DLD1 (cell line): ENCODE measurements around the gene PKP4.

Experiments used
- in situ Hi-C: cut with HindIII; loops from 2 replicates; pipeline ENCODE4 v1.10.0; 2017; ENCODE audit warnings: low sequenced_read_pairs

PKP4 gene

GRCh38 chr2:158579928-158580327, 123.2 kb downstream of the PKP4 start:
- in situ Hi-C loops, result no loop called here

DNA sequence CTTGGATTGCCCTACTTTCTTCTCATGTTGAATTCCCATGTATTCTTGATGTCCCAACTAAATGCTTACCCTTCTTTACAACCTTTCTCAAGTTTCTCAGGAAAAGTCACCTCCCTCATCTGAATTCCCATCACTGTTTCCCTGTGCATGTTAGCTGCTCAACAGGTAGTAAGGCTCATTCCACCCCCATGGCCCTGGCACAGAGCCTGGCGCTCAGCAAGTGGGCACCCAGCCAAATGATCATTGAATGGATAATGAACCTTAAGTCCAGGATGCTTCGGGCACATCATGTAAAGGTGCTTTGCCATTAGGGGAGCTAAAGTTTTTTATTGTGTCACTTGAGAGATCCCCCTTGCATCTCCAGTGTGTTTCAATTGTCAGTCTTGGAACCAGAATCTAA, 124.0 kb downstream of the PKP4 start:
- in situ Hi-C loops, result no loop called here

GRCh38 chr2:158582670-158583069, 125.9 kb downstream of the PKP4 start:
- in situ Hi-C loops, result no loop called here

DNA sequence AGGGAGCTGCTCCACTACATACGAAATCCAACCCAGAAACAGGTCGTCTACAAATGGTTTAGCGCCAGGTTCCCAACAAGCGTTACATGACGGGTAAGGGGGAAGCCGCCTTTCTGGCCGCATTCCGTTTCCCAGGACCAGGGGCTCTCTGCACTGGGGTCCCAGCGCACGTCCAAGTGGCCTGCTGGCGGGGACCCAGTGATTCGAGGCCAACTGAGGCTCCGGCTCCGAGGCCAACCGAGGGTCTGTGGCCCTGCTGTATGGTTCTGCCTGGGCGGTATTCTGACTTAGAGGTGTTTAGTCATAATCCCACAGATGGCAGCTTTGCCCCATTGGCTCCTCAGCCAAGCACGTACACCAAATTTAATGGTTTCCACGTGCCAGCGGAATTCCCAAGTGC, 127.2 kb downstream of the PKP4 start:
- in situ Hi-C loops, result no loop called here

DNA sequence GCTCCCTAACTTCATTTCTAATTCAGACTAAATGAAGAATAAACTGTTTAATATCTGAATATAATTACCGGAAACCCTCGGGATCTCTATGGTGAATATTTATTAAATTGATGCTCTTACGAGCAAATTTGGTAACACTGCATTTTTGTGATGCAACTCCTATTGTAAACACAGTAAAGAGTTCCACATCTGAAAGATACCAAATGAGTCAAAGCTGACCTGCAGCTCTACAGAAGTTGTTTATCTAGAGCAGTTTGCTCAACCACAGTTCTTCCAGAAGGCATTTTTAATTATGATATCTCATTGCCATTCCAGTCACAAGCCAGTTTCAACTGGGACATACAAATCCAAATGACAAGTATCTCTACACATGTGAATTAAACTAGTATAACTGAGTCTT, 129.7 kb downstream of the PKP4 start:
- in situ Hi-C loops, result no loop called here

- in situ Hi-C loops, result no loop called here
Measured at GRCh38 chr2:158589303-158589702, 132.6 kb downstream of the PKP4 start.

GRCh38 chr2:158598862-158599517, 142.2 kb downstream of the PKP4 start:
- in situ Hi-C loops, result no loop called here

DNA sequence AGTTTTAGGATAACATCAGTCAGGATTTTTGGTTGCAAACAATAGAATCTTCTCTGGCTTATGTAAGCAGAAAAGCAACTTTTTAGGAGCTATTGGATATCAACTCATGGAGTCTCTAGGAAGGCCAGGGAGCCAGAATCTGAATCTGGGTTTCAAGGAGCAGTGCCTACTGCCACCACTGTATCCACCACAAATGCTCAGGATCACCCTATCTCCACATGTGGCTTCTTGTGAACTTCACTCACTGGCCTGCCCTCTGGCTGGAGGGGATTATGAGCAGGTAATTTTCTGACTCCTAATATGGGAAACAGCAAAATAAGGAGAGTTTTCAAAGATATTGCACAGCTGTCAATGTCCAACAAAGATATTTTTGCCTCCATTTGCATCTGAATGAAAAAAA, 142.9 kb downstream of the PKP4 start:
- in situ Hi-C loops, result no loop called here

GRCh38 chr2:158600155-158600802, 143.5 kb downstream of the PKP4 start:
- in situ Hi-C loops, result no loop called here

- in situ Hi-C loops, result no loop called here
Measured at GRCh38 chr2:158602027-158602426, 145.3 kb downstream of the PKP4 start.

GRCh38 chr2:158603205-158603604, 146.5 kb downstream of the PKP4 start:
- in situ Hi-C loops, result no loop called here

DNA sequence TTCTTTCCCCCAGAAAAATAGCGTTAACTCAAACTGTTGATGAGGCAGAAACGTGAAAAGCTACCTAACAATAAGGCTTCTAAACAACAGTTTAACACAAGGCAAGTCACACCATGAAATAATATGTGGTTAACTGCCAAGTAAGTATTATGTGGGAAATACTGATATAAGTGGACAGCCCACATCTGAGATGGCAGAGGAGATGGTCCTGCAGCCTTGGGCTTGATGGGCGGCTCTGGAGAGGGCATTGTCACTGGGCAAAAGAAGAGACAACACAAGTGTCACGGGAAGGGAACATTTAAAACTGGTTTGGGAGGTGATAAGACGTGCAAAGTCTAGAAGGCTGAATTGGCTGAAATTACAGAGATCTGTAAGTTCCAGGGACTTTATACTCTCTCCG, 147.2 kb downstream of the PKP4 start:
- in situ Hi-C loops, result no loop called here

GRCh38 chr2:158610059-158610458, 153.3 kb downstream of the PKP4 start:
- in situ Hi-C loops, result no loop called here

DNA sequence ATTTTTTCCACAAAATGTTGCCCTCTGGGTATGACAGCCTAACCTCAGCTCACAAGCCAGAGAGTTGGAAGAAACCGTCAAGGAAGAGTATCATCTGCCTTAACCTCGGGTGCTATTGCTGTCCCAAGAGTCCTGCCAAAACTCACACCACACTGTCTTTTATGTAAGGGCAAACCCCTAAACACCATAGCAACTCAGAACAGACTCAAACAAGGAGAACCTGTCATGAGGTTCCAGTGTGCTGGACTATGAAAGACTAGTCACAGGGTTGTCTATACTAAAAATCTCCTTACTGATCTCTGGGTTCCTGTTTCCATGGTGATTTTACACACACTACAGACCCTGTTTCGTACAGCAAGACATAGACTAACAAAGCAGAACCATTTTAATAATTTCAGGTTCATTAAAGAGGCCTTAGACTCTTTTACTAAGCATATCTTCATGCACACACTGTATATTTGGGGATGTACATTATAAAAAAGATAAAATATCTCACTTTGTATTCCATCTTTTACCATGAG, 159.8 kb downstream of the PKP4 start:
- in situ Hi-C loops, result no loop called here

DNA sequence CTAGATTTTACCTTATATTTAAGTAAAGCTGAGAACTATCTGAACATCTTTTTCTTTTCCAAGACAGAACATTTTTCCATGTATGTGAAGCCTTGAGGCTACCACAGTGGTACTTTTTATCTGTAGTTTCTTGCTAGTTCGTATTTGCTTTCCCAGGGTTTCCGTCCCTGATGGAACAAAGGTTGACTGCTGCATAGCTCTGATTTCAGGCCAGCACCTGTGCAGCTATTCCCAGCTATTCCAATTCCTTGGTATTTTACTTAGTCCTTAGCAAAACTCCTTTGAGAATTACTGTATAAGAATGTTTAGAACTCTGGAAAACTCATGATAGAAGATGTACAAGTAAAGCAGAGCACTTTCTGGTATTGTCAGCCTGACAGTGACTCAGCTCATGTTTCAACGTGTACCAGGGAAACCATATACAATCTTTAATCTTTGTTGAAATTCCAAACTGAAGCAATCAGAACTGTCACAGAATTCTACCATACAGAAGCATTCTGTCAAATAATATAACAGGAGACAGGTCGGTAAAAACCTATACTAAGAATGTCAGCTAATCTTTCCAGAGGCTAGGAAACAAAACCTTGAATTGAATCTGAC, 162.2 kb downstream of the PKP4 start:
- in situ Hi-C loops, result no loop called here

DNA sequence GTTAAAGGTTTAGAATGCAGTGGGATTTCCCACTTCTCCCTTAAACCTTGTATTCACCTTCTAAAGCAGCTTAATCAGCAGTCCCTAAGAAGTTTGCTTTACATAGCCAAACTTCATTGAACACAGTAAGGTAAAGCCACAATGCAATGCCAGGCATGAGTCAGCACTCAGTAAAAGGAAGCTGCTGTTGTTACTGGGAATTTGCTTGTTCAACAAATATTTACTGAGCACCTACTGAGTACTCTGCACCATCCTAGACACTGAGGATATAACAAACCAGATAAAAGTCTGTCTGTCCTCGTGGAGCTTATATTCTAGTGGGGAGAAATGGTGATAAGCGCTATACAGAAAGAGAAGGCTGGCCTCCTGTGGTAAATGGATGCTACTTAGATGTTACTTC, 162.7 kb downstream of the PKP4 start:
- in situ Hi-C loops, result no loop called here

DNA sequence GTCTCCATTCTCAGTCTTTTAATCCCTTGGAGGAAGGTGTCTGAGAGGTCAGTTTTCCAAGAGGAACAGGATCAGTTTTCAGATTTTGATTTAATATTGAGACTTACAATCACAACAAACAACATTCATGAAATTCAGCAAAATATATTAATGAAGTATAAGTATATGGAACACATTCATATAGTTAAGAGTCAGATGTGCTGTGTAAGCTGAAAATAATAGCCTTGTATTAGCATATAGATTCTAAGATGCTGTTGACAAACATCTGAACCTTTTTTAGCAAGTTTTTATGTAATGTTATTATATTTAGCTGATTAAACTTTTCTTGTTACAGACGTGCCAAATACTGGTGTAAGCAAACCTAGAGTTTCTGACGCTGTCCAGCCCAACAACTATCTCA, 163.9 kb downstream of the PKP4 start:
- in situ Hi-C loops, result no loop called here

DNA sequence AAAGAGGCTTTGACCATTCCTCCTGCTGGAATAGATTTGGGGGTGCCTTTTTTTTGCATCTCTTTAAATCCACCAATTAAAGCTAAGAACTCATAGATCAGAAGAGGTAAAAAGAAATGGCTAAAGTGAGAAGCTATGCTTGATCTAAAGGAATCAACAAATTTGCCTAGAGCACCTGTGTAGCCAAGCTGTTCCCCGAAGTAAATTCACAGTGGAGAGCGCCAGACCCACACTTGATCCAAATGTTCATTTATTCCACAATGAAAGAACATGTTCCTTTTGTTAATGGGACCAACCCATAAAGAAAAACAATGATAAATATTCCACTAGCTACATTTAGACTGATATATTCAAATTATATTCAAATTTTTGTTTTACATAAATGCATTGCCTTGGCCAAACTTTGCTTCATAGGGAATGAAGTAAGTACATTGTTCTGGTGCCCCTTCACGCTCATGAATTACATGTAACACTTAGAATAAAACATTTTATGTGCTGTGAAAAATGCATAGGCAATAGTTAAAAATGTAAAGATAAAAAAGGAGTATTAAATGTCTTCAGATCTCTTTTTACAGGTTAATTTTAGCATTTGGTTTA, 167.4 kb downstream of the PKP4 start:
- in situ Hi-C loops, result no loop called here

- in situ Hi-C loops, result no loop called here
Measured at GRCh38 chr2:158624961-158625360, 168.2 kb downstream of the PKP4 start.

DNA sequence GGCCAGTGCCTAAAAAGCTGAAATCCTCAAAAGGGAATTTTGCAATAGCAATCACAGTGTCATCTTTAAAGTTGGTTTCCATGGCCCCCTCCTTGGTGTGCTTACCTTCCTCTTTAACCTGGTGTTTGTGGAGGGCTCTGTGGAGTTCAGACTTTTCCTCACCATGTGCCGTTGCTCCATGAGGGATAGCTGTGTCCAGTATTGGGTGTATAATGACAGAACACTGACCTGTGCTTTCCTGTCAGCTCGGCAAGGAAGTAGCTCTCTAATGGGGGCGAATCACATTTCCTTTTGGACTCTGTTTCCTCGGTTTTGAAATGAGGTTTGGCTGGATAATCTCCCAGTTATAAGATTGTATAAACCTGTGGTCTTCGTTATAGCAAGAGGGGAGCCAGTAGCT, 172.4 kb downstream of the PKP4 start:
- in situ Hi-C loops, result no loop called here

DNA sequence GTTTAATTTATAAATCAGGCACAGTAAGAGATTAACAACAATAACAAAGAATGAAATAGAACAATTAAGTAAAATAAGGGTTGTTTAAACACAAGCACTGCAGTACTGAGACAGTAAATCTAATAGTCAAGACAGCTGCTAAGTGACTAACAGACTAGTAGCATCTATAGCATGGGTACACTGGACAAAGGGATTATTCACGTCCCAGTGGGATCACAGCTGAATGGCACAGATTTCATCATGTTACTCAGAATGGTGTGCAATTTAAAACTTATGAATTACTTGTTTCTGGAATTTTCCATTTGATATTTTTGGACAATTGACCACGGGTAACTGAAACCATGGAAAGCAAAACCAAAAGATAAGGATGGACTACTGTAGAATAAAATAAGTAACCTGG, 176.5 kb downstream of the PKP4 start:
- in situ Hi-C loops, result no loop called here

GRCh38 chr2:158634627-158635026, 177.9 kb downstream of the PKP4 start:
- in situ Hi-C loops, result no loop called here
